ENCODE data around the gene KRTAP9-3. TPM values are rescaled to one million over a fixed set of nuclear protein-coding genes. Genes with fewer than 3 reads are reported as not detected.
"Not testable (repeated sequence)": the region's sequence is repeated elsewhere in the genome, so short reads cannot be mapped to it uniquely, and the experiment has no call there.

Gene KRTAP9-3
- total and polyA plus RNA-seq, 2 donors: not detected

GRCh38 chr17:41264599-41264998 is 32.4 kb downstream of the KRTAP9-3 start:
- WGBS: 69% methylated on average over 3 of the region's 3 CpGs

GRCh38 chr17:41265078-41265477 is 32.8 kb downstream of the KRTAP9-3 start, which contains the start of gene KRTAP9-6:
KRTAP9-6 (plus strand) TSS chr17:41265378; CDS start chr17:41265378, 0 bp downstream.
- no peaks in the 10 kb centered on the region for H3K4me1 ChIP-seq (ENCODE audit: insufficient read depth)
- no peak within 1 kb of the TSS for H3K27ac ChIP-seq (ENCODE audit: low read depth)
- 38% methylated on average over 2 of the region's 2 CpGs for WGBS
- no peak within 1 kb of the TSS for H3K4me3 ChIP-seq (ENCODE audit: low read depth, low read length)
- H3K36me3 ChIP-seq (ENCODE audit: insufficient read depth): no peaks in the 10 kb centered on the region
- no peak for DNase-seq (ENCODE audit: extremely low spot score)

More at GRCh38 chr17:41264599-41264998, 32.4 kb downstream of the KRTAP9-3 start:
- Histone ChIP-seq H3K36me3 (ENCODE audit: insufficient read depth) (no peaks in the 10 kb centered on the region), H3K27ac (ENCODE audit: low read depth) (no peak overlapping the region), H3K4me3 (ENCODE audit: low read depth, low read length) (no peak overlapping the region), H3K4me1 (ENCODE audit: insufficient read depth) (no peaks in the 10 kb centered on the region)
- DNase-seq (ENCODE audit: extremely low spot score): peak; percentile 10

GRCh38 chr17:41267711-41268110 is 35.5 kb downstream of the KRTAP9-3 start:
- no peak overlapping the region for H3K4me3 ChIP-seq (ENCODE audit: low read depth, low read length)
- no peaks in the 10 kb centered on the region for H3K4me1 ChIP-seq (ENCODE audit: insufficient read depth)
- 87% methylated on average over 3 of the region's 3 CpGs for WGBS
- no peak for DNase-seq (ENCODE audit: extremely low spot score)
- no peaks in the 10 kb centered on the region for H3K36me3 ChIP-seq (ENCODE audit: insufficient read depth)
- H3K27ac ChIP-seq (ENCODE audit: low read depth): no peak overlapping the region

- 59% methylated on average over 1 of the region's 1 CpG for WGBS
- H3K4me1 ChIP-seq (ENCODE audit: insufficient read depth); H3K4me3 ChIP-seq (ENCODE audit: low read depth, low read length); DNase-seq (ENCODE audit: extremely low spot score); H3K27ac ChIP-seq (ENCODE audit: low read depth); H3K36me3 ChIP-seq (ENCODE audit: insufficient read depth): not testable (repeated sequence)
Observed at GRCh38 chr17:41271323-41271722, 39.1 kb downstream of the KRTAP9-3 start.

- WGBS: 36% methylated on average over 1 of the region's 1 CpG
- Histone ChIP-seq H3K4me1 (ENCODE audit: insufficient read depth) (no peaks in the 10 kb centered on the region), H3K27ac (ENCODE audit: low read depth) (no peak overlapping the region), H3K36me3 (ENCODE audit: insufficient read depth) (no peaks in the 10 kb centered on the region), H3K4me3 (ENCODE audit: low read depth, low read length) (no peak overlapping the region)
- no peak for DNase-seq (ENCODE audit: extremely low spot score)
Observed at GRCh38 chr17:41271858-41272257, 39.6 kb downstream of the KRTAP9-3 start.

- not testable (repeated sequence) for H3K27ac ChIP-seq (ENCODE audit: low read depth); H3K4me3 ChIP-seq (ENCODE audit: low read depth, low read length); H3K36me3 ChIP-seq (ENCODE audit: insufficient read depth); DNase-seq (ENCODE audit: extremely low spot score); H3K4me1 ChIP-seq (ENCODE audit: insufficient read depth)
- WGBS: 78% methylated on average over 3 of the region's 3 CpGs
Observed at GRCh38 chr17:41275648-41276190, 43.5 kb downstream of the KRTAP9-3 start, which contains the start of gene KRTAP9-7. KRTAP9-7 (plus strand) TSS chr17:41275698; CDS start chr17:41275698, 0 bp downstream.

GRCh38 chr17:41278176-41278955 is 46.1 kb downstream of the KRTAP9-3 start:
- H3K4me3 ChIP-seq (ENCODE audit: low read depth, low read length): no peak overlapping the region
- no peaks in the 10 kb centered on the region for H3K36me3 ChIP-seq (ENCODE audit: insufficient read depth)
- no peak for DNase-seq (ENCODE audit: extremely low spot score)
- H3K4me1 ChIP-seq (ENCODE audit: insufficient read depth): no peaks in the 10 kb centered on the region
- no peak overlapping the region for H3K27ac ChIP-seq (ENCODE audit: low read depth)
- WGBS: 86% methylated on average over 3 of the region's 3 CpGs

Small RNA genes lying within 50 kb of the gene (small RNA-seq; reads per million reads assigned to genes)
- gene KRTAP4-17P (not detected), gene KRTAP9-10P (not detected)

Other genes starting within 250 kb of the KRTAP9-3 start
Only the 30 nearest of the 42 such genes appear.
- not detected for gene KRTAP2-1, start 185.1 kb upstream of the KRTAP9-3 start, total RNA-seq
- not detected for gene KRTAP2-1, start 185.1 kb upstream of the KRTAP9-3 start, polyA plus RNA-seq
- not detected for gene KRTAP2-2, start 177.2 kb upstream of the KRTAP9-3 start, total RNA-seq
- not detected for gene KRTAP2-2, start 177.2 kb upstream of the KRTAP9-3 start, polyA plus RNA-seq
- gene KRTAP2-3, start 172.3 kb upstream of the KRTAP9-3 start, total RNA-seq: not detected
- not detected for gene KRTAP2-3, start 172.3 kb upstream of the KRTAP9-3 start, polyA plus RNA-seq
- not detected for gene KRTAP2-4, start 166.6 kb upstream of the KRTAP9-3 start, total RNA-seq
- not detected for gene KRTAP2-4, start 166.6 kb upstream of the KRTAP9-3 start, polyA plus RNA-seq
- gene KRTAP4-7, start 148.3 kb upstream of the KRTAP9-3 start, total RNA-seq: not detected
- gene KRTAP4-7, start 148.3 kb upstream of the KRTAP9-3 start, polyA plus RNA-seq: not detected
- gene KRTAP4-8, start 134.3 kb upstream of the KRTAP9-3 start, total RNA-seq: not detected
- gene KRTAP4-8, start 134.3 kb upstream of the KRTAP9-3 start, polyA plus RNA-seq: not detected
- gene KRTAP4-16, start 130.2 kb upstream of the KRTAP9-3 start, total RNA-seq: not detected
- not detected for gene KRTAP4-16, start 130.2 kb upstream of the KRTAP9-3 start, polyA plus RNA-seq
- gene KRTAP4-9, start 127.1 kb upstream of the KRTAP9-3 start, total RNA-seq: not detected
- not detected for gene KRTAP4-9, start 127.1 kb upstream of the KRTAP9-3 start, polyA plus RNA-seq
- not detected for gene KRTAP4-11, start 114.1 kb upstream of the KRTAP9-3 start, total RNA-seq
- not detected for gene KRTAP4-11, start 114.1 kb upstream of the KRTAP9-3 start, polyA plus RNA-seq
- not detected for gene KRTAP4-12, start 108.3 kb upstream of the KRTAP9-3 start, total RNA-seq
- not detected for gene KRTAP4-12, start 108.3 kb upstream of the KRTAP9-3 start, polyA plus RNA-seq
- gene KRTAP4-6, start 91.9 kb upstream of the KRTAP9-3 start, total RNA-seq: not detected
- not detected for gene KRTAP4-6, start 91.9 kb upstream of the KRTAP9-3 start, polyA plus RNA-seq
- gene KRTAP4-5, start 82.6 kb upstream of the KRTAP9-3 start, total RNA-seq: not detected
- not detected for gene KRTAP4-5, start 82.6 kb upstream of the KRTAP9-3 start, polyA plus RNA-seq
- not detected for gene KRTAP4-4, start 71.7 kb upstream of the KRTAP9-3 start, total RNA-seq
- gene KRTAP4-4, start 71.7 kb upstream of the KRTAP9-3 start, polyA plus RNA-seq: not detected
- not detected for gene KRTAP4-3, start 64.2 kb upstream of the KRTAP9-3 start, total RNA-seq
- gene KRTAP4-3, start 64.2 kb upstream of the KRTAP9-3 start, polyA plus RNA-seq: not detected
- gene KRTAP4-2, start 54.2 kb upstream of the KRTAP9-3 start, total RNA-seq: not detected
- gene KRTAP4-2, start 54.2 kb upstream of the KRTAP9-3 start, polyA plus RNA-seq: not detected
- not detected for gene KRTAP4-1, start 47.5 kb upstream of the KRTAP9-3 start, total RNA-seq
- not detected for gene KRTAP4-1, start 47.5 kb upstream of the KRTAP9-3 start, polyA plus RNA-seq
- not detected for gene KRTAP9-1, start 42.6 kb upstream of the KRTAP9-3 start, total RNA-seq
- not detected for gene KRTAP9-1, start 42.6 kb upstream of the KRTAP9-3 start, polyA plus RNA-seq
- not detected for gene KRTAP9-2, start 5.8 kb upstream of the KRTAP9-3 start, total RNA-seq
- gene KRTAP9-2, start 5.8 kb upstream of the KRTAP9-3 start, polyA plus RNA-seq: not detected
- not detected for gene KRTAP9-8, start 5.5 kb downstream of the KRTAP9-3 start, total RNA-seq
- not detected for gene KRTAP9-8, start 5.5 kb downstream of the KRTAP9-3 start, polyA plus RNA-seq
- gene KRTAP9-4, start 17.2 kb downstream of the KRTAP9-3 start, total RNA-seq: not detected
- gene KRTAP9-4, start 17.2 kb downstream of the KRTAP9-3 start, polyA plus RNA-seq: not detected
- gene KRTAP9-9, start 22.9 kb downstream of the KRTAP9-3 start, total RNA-seq: not detected
- not detected for gene KRTAP9-9, start 22.9 kb downstream of the KRTAP9-3 start, polyA plus RNA-seq
- gene KRTAP9-6, start 32.9 kb downstream of the KRTAP9-3 start, total RNA-seq: not detected
- not detected for gene KRTAP9-6, start 32.9 kb downstream of the KRTAP9-3 start, polyA plus RNA-seq
- not detected for gene KRTAP9-7, start 43.2 kb downstream of the KRTAP9-3 start, total RNA-seq
- gene KRTAP9-7, start 43.2 kb downstream of the KRTAP9-3 start, polyA plus RNA-seq: not detected
- not detected for gene KRTAP29-1, start 70.4 kb downstream of the KRTAP9-3 start, total RNA-seq
- not detected for gene KRTAP29-1, start 70.4 kb downstream of the KRTAP9-3 start, polyA plus RNA-seq
- not detected for gene KRTAP16-1, start 76.9 kb downstream of the KRTAP9-3 start, total RNA-seq
- not detected for gene KRTAP16-1, start 76.9 kb downstream of the KRTAP9-3 start, polyA plus RNA-seq
- gene KRTAP17-1, start 83.3 kb downstream of the KRTAP9-3 start, total RNA-seq: not detected
- not detected for gene KRTAP17-1, start 83.3 kb downstream of the KRTAP9-3 start, polyA plus RNA-seq
- gene KRT33A, start 118.4 kb downstream of the KRTAP9-3 start, total RNA-seq: not detected
- not detected for gene KRT33A, start 118.4 kb downstream of the KRTAP9-3 start, polyA plus RNA-seq
- gene KRT33B, start 137.4 kb downstream of the KRTAP9-3 start, total RNA-seq: not detected
- not detected for gene KRT33B, start 137.4 kb downstream of the KRTAP9-3 start, polyA plus RNA-seq
- not detected for gene KRT34, start 149.9 kb downstream of the KRTAP9-3 start, total RNA-seq
- gene KRT34, start 149.9 kb downstream of the KRTAP9-3 start, polyA plus RNA-seq: not detected
- 0.16 TPM for gene KRT31, start 165.2 kb downstream of the KRTAP9-3 start, total RNA-seq
- not detected for gene KRT31, start 165.2 kb downstream of the KRTAP9-3 start, polyA plus RNA-seq

All from urinary bladder (tissue), 4 donors.